GM18520 (cell line): ENCODE data around the gene PANX3.

ENCODE experiments used
- ATAC-seq: cut with Tn5 transposase; IDR thresholded peaks from one replicate; pipeline ENCODE4 v1.9.1; 2021; ENCODE audit not compliant: unreplicated experiment

PANX3 gene

DNA sequence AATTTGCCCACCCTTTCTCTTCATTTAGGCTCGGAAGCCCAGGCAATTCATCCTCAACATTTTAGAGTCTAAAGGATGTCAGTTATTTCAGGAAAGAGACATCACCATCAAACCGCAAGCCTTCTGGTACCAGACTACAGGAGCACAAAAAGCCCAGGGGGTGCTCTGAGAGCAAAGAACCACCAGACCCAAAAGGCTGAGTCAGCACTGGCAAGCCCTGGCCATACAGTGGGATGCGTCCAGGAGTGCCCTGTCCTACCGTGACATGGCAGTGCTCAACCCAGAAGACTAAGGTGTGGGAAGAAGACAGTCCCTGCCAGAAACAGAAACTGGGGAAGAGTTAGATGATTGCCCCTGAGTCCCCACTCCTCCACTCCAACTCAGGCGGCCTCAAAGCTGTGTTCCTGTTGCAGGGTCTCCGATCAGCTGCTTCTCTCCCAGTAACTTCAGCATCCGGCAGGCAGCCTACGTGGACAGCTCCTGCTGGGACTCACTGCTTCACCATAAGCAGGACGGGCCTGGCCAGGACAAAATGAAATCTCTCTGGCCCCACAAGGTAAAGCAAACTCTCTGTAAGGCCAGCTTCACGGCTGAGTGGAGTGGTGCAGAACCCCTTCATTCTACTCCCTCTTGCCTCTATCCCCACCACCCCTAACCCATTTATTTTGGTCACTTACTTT, 1.5 kb downstream of the PANX3 start:
- ATAC-seq = no peak

DNA sequence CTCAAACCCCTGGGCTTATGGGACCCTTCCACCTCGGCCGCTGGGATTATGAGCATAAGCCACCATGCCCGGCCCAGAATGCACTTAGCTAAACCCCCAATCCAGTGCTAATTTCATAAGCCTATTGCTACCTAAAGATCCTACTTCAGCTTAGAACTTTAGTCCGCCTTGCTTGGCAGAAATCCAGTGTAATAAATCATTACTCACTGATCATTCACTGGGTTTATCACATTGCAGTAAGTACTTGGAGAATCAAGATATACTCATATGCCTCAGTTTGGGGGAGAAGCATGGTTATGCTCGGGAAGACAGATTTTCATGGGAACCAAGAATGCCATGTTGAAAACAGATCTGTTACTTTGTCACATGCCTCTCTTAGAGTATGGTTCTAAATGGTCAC, 7.6 kb downstream of the PANX3 start:
- ATAC-seq = no peak

DNA sequence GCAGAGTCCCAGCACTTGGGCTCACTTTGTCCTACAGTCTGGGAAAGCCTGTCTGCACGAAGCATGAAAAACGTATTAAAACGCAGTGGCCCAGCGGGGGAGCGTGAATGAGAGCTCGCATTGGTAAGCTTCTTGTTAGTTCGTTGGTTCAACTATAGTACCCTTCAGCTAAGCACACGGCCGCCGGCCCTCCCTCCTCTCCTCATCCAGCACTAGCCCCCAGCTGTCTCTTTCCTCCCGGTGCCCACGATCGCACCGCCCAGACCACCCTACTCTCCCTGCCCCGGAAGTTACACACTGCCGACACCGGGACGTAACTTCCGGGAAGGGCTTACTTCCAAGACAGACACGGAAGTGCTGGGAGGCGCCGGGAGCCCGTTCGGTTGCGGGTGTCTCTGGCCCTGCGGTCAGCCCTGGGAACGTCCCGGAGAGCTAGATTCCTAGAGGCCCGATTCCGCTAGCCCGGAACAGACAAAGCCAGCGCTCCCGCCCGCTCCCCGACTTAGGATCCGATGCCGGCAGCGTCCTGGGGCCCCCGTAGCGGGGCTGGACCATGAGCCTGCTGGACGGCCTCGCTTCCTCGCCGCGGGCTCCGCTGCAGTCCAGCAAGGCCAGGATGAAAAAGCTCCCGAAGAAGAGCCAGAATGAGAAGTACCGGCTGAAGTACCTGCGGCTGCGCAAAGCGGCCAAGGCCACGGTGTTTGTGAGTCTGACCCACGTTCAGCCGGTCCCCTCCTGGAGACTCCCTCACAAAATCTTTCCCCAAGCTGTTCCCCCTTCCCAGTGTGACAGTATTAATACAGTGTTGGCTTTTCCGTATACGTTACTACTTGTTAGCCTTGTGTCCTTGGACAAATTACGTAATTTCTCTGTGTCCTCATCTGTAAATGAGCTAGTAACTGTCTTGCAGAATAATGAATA, 11.6 kb downstream of the PANX3 start, which contains the start of gene TBRG1:
Gene TBRG1, plus strand, starts transcription at position 334 of the 921 bp plus-strand sequence. Its CDS starts 220 bp downstream, at position 554.
- ATAC-seq = peak; percentile 92

DNA sequence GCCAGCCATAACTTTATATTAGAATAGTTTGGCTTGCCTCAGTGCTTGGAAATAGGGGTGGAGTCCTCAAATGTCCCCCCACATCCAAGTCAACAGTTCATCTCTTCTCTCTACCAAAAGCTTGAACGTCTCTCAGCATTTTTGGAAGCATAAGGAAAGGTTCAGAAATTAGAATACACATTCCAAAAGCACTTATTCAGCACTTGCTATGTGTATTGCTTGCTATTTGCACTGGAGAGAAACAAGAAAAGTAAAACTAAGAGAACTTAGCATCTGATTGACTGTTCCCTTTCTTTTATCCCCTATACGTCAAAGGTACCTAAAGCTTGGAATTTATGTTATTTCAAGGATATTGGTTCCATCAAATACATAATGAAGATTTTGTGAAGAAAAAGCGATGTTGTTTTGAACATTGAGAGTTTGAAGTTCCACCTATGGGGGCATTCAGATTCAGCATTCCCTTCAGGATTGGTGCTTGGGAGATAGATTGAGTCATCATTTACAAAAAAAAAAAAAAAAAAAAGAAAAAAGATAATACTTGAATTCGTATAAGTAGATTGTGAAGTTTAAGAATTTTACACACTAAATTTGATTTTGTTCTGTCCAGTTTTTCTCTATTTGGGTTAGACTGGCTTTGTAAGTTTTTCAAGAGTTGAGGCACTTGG, 12.8 kb downstream of the PANX3 start:
- ATAC-seq = no peak

DNA sequence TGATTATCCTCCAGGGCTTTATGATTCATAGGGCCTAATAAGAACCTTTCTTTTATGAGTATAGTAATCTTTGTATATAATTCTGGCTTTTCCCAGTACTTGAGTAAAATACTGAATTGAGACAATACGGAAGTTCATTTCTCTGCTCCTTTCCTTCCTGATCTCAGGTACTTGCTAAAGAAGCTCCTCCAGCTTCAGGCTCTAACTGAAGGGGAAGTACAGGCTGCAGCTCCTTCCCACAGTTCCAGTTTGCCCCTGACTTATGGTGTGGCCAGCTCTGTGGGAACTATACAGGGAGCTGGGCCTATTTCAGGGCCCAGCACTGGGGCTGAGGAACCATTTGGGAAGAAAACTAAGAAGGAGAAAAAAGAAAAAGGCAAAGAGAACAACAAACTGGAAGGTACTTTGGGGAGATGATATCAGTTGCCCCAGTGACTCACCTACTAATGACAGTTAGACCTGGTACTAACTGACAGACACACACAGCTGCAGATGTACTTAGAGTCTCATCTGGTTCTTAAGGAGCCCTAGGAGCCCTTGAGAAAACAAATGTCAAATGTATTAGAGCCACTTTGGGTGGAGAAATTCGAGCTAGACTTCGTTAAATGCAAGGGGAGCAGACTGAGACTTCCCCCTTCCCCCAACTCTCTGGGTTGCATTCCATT, 14.4 kb downstream of the PANX3 start:
- no peak for ATAC-seq

DNA sequence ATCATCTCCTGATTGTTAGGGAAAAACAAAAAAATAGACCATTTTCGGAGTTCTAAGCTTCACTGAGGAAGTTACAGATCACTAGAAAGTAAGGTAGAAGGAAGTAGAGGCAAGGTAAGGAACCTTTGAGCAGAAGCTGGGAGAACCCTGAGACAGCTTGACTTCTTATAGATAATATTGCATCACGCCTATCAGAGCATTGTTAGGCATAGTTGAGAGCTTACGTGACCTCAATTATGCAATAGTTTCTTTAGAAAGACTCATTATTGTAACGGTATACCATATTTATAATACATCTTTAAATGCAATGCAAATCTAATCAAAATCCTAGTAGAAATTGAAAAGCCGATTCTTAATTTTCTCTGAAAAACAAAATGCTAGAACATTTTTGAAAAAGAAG, 16.3 kb downstream of the PANX3 start:
- ATAC-seq = no peak

DNA sequence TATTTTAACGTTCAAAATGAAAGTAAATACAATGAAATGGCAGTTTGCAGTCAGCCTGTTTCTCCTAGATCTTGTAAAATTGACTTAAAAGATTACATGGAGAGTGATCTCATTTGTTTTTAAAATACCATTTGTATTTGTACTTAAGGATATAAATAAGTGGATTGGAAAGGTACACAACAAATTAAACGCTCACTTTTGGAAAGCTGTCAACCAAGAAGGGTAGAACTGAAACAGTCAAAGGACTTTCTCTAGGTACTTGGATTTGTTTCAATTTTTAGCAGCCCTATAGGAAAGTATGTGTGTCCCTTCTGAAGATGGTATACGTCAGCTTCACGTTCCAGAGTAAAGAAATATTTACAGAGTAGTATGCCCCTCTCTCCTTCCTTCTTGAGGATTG, 18.7 kb downstream of the PANX3 start:
- no peak for ATAC-seq

DNA sequence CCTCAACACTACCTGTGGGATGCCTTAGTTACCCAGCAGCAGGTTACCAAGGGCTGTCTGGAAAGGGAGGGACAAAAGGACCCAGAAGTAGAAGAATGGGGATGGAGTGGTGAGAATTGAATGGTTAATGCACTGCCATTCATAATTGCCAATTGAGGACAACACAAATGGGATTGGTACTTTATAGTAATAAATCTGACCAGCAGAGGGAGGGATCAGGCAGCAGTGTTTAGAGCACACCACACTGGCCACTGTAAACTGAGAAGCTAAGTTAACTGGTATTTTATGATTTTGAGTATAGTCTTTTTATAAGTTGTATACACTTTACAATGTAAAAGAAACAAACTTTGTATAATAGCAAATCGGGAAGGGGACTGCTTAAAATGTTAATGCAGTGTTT, 22.1 kb downstream of the PANX3 start:
- no peak for ATAC-seq

DNA sequence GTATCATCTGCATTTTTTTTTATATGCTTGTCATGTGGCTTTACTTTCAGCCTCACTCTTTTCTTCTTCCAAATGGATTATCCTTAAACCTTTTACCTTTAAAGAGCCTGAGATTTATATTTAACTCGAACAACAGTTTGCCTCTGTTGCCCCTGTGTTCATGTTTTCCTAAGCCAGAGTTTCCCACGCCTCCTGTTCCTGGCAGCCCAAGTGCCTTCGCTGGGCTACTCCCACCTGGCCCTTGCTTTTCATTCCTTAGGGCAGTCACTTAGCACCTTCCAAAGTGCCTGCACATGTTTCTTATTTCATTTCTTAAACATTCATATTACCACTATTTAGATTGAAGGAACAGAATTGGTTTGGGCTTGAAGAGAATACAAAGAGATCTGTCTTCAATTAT, 24.7 kb downstream of the PANX3 start:
- ATAC-seq = no peak

DNA sequence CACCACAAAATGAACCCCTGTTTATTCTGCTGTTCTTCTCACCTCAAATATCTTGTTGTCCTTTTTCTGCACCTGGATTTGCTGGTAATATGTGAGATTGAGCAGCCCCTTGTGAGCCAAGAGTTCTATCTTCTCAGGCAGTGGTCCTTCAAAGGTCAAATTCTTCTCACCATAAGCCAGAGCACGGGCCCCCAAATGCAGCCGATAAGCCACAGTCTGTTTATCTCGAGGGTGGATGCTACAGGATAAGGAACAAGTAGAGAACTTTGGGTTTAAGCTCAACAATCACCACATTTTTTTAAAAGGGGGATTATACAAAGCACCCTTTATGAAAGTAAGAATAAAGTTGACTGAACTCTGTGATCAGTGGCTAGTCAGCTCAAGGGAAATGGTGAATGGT, 27.3 kb downstream of the PANX3 start:
- no peak for ATAC-seq

DNA sequence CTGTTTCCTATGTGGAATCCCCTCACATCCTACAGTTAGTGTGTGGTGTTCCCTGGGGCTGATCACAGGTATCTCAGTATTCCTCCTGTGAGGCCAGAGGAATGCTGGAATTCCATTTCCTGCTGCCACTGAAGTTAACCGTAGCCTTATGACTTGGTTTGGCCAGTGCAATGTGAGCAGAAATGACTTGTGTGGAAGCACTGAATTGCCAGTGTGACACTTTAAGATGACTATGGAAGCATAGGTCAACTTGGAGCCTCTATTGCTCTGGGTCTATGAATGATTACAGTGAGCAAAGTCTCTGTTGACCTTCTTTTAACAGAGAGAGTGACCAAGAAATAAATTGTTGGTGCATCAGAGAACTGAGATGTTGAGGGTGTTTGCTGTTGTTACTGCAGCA, 28.0 kb downstream of the PANX3 start:
- ATAC-seq = no peak

DNA sequence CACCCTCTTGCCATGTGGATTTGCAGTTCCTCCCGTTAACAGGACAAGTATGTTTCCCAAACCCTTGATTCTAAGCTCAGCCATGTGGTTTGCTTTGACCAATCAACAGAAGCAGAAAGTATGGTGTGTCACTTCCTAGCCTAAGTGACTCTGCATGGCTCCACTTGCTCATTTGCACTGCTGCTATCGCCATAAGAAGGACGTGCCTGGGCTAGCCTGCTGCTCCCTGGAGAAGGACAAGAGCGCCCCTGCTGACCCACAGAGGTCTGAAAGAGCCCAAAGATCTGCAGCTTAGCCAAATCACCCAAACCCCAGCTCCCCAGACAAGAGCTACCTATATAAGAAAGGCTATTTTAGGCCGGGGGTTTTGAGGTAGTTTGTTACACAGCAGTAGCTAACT, 29.4 kb downstream of the PANX3 start:
- ATAC-seq = no peak

DNA sequence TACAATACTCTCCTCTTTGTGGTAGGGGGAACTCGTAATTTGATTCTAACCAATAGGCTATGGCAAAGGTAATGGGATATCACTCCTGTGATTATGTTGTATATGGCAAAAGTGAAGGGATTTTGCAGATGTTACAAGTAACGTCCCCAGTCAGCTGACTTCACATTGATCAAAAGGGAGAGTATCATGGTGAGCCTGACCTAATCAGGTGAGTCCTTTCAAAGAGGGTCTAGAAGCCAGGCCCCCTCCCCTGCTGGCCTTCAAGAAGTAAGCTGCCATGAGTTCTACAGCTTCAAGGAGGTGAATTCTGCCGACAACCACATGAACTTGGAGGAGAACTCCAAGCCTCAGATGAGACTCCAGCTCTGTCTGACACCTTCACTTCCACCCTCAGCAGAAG, 31.4 kb downstream of the PANX3 start:
- no peak for ATAC-seq

DNA sequence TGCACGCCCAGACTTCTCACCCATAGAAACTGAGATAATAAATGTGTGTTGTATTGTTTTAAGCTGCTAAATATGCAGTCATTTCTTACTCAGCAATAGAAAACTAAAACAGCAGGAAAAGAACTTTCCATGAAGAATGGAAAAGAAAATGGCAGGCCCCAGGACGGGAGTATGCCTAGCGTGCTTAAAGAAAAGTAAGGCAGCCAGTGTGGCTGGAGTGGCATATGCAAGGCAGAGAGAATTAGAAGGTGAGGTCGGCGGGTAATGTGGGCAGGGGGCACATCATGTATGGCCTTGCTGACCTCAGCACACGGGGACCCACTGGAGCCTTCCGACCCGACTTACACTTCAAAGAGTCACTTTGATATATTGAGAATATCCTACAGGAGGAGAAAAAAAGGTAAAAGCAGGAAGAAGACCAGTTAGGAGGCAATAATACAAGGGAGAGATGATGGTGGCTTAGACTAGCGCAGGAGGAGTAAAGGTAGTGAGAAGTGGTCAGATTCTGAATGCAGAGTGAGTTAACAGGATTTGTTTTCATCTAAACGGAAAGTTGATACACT, 31.9 kb downstream of the PANX3 start:
- ATAC-seq = no peak

DNA sequence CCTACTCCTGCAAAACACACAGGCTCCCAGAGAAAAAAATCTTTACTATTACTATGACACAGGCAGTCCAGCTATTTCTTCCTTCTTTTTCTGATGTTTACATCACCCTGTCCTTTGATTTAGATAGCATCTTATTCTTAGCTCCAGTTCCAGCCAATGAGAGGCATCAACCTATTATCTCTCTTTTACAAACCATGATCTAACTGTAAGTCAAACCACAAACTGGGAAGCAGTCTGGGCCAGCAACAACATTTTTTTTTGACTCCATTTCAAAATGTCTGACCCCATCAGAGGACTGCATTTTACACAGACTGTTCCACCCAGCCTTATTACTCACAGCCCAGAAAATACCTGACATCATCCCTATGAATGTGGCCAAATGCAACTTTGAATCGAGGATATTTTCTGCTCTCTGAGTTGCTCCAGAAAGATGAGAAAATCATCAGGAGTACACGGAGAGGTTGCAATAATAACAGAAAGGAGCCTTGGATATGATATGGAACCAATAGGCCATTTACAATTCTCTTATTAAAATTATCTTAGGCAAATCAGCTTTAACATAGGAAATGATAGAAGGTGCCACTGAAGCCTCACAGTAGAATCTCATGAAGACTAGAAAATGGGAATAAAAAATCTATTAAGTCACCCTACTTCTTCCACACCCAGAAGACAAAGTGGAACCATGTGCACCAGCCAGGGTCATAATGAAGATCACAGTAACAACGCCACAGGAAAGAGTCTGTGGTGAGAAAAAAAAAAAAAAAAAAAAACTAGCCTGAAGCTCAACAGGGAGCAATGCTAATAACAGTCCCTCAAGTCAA, 32.6 kb downstream of the PANX3 start:
- no peak for ATAC-seq

DNA sequence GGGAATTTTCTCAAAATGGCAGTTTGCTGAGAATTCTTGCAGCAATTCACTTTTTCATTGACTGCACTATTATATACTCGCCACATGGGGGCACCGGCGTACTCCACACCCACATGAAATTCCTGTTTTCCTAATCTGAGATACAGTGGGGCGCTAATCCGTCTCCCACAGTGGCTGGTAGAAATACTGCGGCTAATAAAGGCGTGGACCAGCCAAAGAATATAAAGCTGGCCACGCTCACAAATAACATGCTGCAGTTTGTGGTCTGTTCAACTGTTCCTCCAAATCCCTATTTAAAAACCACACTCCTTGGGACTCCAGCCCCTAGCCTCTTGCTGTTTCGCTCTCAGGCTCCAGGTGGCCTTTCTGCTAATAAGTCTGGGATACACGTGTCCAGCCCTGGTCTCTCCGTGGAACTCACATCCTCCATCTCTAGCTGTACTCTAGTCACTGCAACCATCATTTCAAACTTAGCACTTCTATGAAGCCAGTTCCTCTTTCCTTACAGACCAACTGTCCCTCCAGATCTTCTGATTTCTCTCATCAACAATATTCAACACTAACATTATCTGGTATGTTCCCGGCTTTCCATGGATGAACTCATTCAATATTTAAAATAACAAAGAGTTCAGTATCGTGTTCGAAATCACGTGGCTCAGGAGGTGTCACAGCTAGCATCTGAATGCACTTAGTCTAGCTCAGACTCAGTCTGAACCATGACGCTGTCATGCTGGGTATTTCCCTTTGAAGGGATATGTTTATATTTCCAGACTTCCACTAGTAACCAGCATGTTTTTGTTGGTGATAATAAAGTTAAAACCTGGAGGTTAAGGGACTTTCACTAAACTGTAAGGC, 33.4 kb downstream of the PANX3 start:
- no peak for ATAC-seq

DNA sequence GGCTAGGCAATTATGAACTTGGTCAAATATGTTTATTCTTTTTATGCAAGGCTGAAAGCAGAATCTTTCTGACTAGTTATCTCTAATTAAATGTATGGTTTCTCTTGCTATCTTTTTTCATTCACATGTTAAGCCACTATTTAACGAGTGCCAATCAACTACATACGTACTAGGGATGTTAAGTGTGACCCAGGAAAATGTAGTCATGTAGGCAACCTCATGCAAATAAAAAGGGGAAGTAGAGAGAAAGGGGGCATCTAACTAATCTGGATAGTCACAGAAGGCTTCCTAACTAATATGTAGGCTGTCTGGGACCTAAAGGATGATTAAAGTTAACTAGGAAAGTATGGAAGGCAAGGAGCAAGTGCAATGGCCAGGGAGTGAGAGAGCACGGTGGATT, 34.9 kb downstream of the PANX3 start:
- no peak for ATAC-seq

DNA sequence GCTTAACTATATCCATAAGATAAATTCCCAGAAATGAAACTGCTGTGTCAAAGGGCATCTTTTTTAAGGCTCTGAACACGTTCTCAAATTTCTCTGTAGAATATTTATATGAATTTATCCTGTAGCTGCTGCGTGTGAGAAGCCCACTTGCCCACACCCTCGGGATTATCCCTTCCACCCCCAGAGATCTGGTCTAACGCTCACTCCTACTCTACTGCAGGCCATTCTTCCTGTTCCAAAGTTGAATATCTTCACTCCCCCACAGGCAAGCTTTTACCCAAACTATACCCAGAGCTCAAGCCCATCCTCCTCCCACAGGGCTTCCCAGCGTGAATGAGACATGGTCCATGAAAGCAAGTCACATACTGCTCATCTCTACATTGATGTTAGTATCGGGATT, 37.4 kb downstream of the PANX3 start:
- no peak for ATAC-seq
